H1 (cell line): Measurements from ENCODE around the gene MTCH1. TPM values are rescaled to one million over a fixed set of nuclear protein-coding genes. Genes with fewer than 3 reads are reported as not detected.
A peak's percentile ranks its signal among the peaks of the same experiment; 100 is the strongest.

Experiments used
- CTCF ChIA-PET: fragments of 300-600 bp; sonication (Branson Sonifier 250); formaldehyde crosslinking; loops from one replicate; lab custom pipeline; 2021; ENCODE audit not compliant: partially characterized antibody; lab: Charles Lee
- POLR2A ChIA-PET: fragments of 300-600 bp; sonication (Branson Sonifier 250); formaldehyde crosslinking; loops from one replicate; lab custom pipeline; 2021; ENCODE audit warnings: inconsistent platforms; ENCODE audit not compliant: partially characterized antibody; lab: Charles Lee
- DNase-seq, 2 experiments: peaks; one replicate each; pipeline versions ENCODE4 v3.0.0 to v3.0.0-alpha.2; 2010 to 2022; ENCODE audit warnings: low spot score in 2 of 2, low read depth in 1 of 2, mixed read lengths in 1 of 2
- FAIRE-seq: peaks from 2 replicates; lab custom pipeline; 2011; peaks lifted over from hg19 to GRCh38; lab: Jason Lieb, UNC
- H2AFZ ChIP-seq: 2 replicates; pipeline ENCODE4 v1.8.1; 2012; ENCODE audit warnings: low read length, inconsistent platforms
- H2AK5ac ChIP-seq: 2 replicates; pipeline ENCODE4 v1.6.1; 2013; ENCODE audit warnings: low read depth, low read length
- H2BK120ac ChIP-seq: replicated peaks from 2 replicates; pipeline ENCODE3; 2013; ENCODE audit warnings: low read depth, low read length, inconsistent platforms
- H2BK12ac ChIP-seq: 2 replicates; pipeline ENCODE4 v1.6.1; 2013; ENCODE audit warnings: low read depth, low read length
- H2BK15ac ChIP-seq: 2 replicates; pipeline ENCODE4 v1.6.1; 2013; ENCODE audit warnings: low read length
- H2BK20ac ChIP-seq: 2 replicates; pipeline ENCODE4 v1.6.1; 2013; ENCODE audit warnings: low read length
- H2BK5ac ChIP-seq: 2 replicates; pipeline ENCODE4 v1.6.1; 2013; ENCODE audit warnings: low read depth, low read length
- H3K14ac ChIP-seq: 2 replicates; pipeline ENCODE4 v1.6.1; 2013; ENCODE audit warnings: inconsistent platforms; ENCODE audit not compliant: insufficient read length
- H3K18ac ChIP-seq: 2 replicates; pipeline ENCODE4 v1.6.1; 2013; ENCODE audit warnings: low read length; ENCODE audit errors: extremely low read depth
- H3K23ac ChIP-seq: 2 replicates; pipeline ENCODE4 v1.6.1; 2013; ENCODE audit warnings: inconsistent platforms; ENCODE audit not compliant: insufficient read length
- H3K23me2 ChIP-seq: 2 replicates; pipeline ENCODE4 v1.6.1; 2013; ENCODE audit warnings: low read depth, low read length
- H3K27ac ChIP-seq: 2 replicates; pipeline ENCODE4 v1.6.1; 2011; ENCODE audit warnings: low read depth, low read length, inconsistent platforms
- H3K27me3 ChIP-seq, 4 experiments: replicated peaks in 1 of 4; 1 replicate in 1 of 4; 2 replicates in 3 of 4; pipeline versions ENCODE4 v1.6.1 to v1.8.1; 2011 to 2013; ENCODE audit warnings: low read length in 3 of 4, mild to moderate bottlenecking in 3 of 4, inconsistent platforms in 2 of 4, mixed read lengths in 2 of 4, moderate library complexity in 1 of 4; ENCODE audit not compliant: control insufficient read depth in 3 of 4, insufficient read depth in 3 of 4; ENCODE audit errors: extremely low read depth in 1 of 4
- H3K36me3 ChIP-seq, 4 experiments: 2 replicates each; pipeline versions ENCODE4 v1.6.1 to v1.8.1; 2011 to 2013; ENCODE audit warnings: mild to moderate bottlenecking in 4 of 4, low read length in 3 of 4, moderate library complexity in 2 of 4, control low read depth in 1 of 4, inconsistent platforms in 1 of 4; ENCODE audit not compliant: insufficient read depth in 4 of 4, control insufficient read depth in 2 of 4
- H3K4ac ChIP-seq: replicated peaks from 2 replicates; pipeline ENCODE3; 2013; ENCODE audit warnings: low read length, low read depth, mixed read lengths, inconsistent platforms; ENCODE audit not compliant: insufficient read length
- H3K4me1 ChIP-seq, 4 experiments: replicated peaks in 1 of 4; 1 replicate in 1 of 4; 2 replicates in 3 of 4; pipeline versions ENCODE4 v1.6.1 to v1.8.1; 2011 to 2013; ENCODE audit warnings: low read length in 3 of 4, inconsistent platforms in 2 of 4, mixed read lengths in 1 of 4; ENCODE audit not compliant: insufficient read depth in 4 of 4, control insufficient read depth in 3 of 4
- H3K4me2 ChIP-seq, 2 experiments: 2 replicates each; pipeline versions ENCODE4 v1.6.1 to v1.8.1; 2011 to 2013; ENCODE audit warnings: low read depth in 2 of 2, low read length in 2 of 2, control low read depth in 1 of 2, inconsistent platforms in 1 of 2, mild to moderate bottlenecking in 1 of 2; ENCODE audit not compliant: insufficient read depth in 1 of 2
- H3K4me3 ChIP-seq, 4 experiments: fragments of 200-600, 300-600 bp in 1 of 4; sonication (generic), shearing (Covaris generic), sonication (Bioruptor Twin) in 1 of 4; 2 replicates each; pipeline versions ENCODE4 v1.5.1 to v1.8.1; 2011 to 2016; ENCODE audit warnings: low read length in 4 of 4, low read depth in 3 of 4, control low read depth in 2 of 4, inconsistent platforms in 2 of 4, mild to moderate bottlenecking in 2 of 4, mixed read lengths in 1 of 4, moderate library complexity in 1 of 4; ENCODE audit not compliant: insufficient read depth in 2 of 4; ENCODE audit errors: extremely low read depth in 1 of 4
- H3K56ac ChIP-seq: replicated peaks from 2 replicates; pipeline ENCODE3; 2013; ENCODE audit warnings: low read depth, mild to moderate bottlenecking, mixed read lengths, low read length, inconsistent platforms; ENCODE audit not compliant: insufficient read length
- H3K79me1 ChIP-seq: 2 replicates; pipeline ENCODE4 v1.6.1; 2013; ENCODE audit warnings: low read depth, low read length, control low read depth
- H3K79me2 ChIP-seq, 2 experiments: 2 replicates each; pipeline versions ENCODE4 v1.6.1 to v1.8.1; 2012 to 2013; ENCODE audit warnings: low read length in 2 of 2, mild to moderate bottlenecking in 2 of 2, inconsistent platforms in 1 of 2; ENCODE audit not compliant: insufficient read depth in 2 of 2, control insufficient read depth in 1 of 2
- H3K9ac ChIP-seq, 4 experiments: replicated peaks in 1 of 4; 1 replicate in 1 of 4; 2 replicates in 3 of 4; pipeline versions ENCODE4 v1.6.1 to v1.8.1; 2011 to 2013; ENCODE audit warnings: low read depth in 3 of 4, low read length in 3 of 4, control low read depth in 2 of 4, mild to moderate bottlenecking in 2 of 4, moderate library complexity in 2 of 4, inconsistent platforms in 1 of 4; ENCODE audit errors: extremely low read depth in 1 of 4
- H3K9me3 ChIP-seq, 2 experiments: 2 replicates each; pipeline versions ENCODE4 v1.6.1 to v1.8.1; 2012 to 2013; ENCODE audit warnings: mild to moderate bottlenecking in 2 of 2, moderate library complexity in 2 of 2, control low read depth in 1 of 2, inconsistent platforms in 1 of 2, low read depth in 1 of 2, low read length in 1 of 2, mixed read lengths in 1 of 2; ENCODE audit not compliant: insufficient read depth in 2 of 2
- H4K20me1 ChIP-seq, 2 experiments: replicated peaks in 1 of 2; 2 replicates each; pipeline versions ENCODE3 to v1.8.1; 2011 to 2013; ENCODE audit warnings: inconsistent platforms in 2 of 2, low read length in 2 of 2, mild to moderate bottlenecking in 1 of 2; ENCODE audit not compliant: insufficient read depth in 2 of 2, control insufficient read depth in 1 of 2
- H4K5ac ChIP-seq: 2 replicates; pipeline ENCODE4 v1.6.1; 2013; ENCODE audit warnings: low read length, low read depth, mixed read lengths, inconsistent platforms; ENCODE audit not compliant: insufficient read length
- H4K8ac ChIP-seq: 2 replicates; pipeline ENCODE4 v1.8.0; 2013; ENCODE audit warnings: mild to moderate bottlenecking, moderate library complexity, low read length, inconsistent platforms; ENCODE audit not compliant: insufficient read depth; ENCODE audit errors: extremely low read depth
- H4K91ac ChIP-seq: replicated peaks from 2 replicates; pipeline ENCODE3; 2013; ENCODE audit warnings: low read length, mixed read lengths, inconsistent platforms; ENCODE audit not compliant: insufficient read length
- ATF2 ChIP-seq: IDR thresholded peaks from 2 replicates; pipeline ENCODE4 v1.6.1; 2012; ENCODE audit warnings: low read length, inconsistent platforms
- BCL11A ChIP-seq, 2 experiments: IDR thresholded peaks; one replicate each; pipeline ENCODE4 v1.6.1; 2011; ENCODE audit warnings: low read depth in 2 of 2, low read length in 2 of 2, mild to moderate bottlenecking in 2 of 2
- CHD2 ChIP-seq: IDR thresholded peaks from 2 replicates; pipeline ENCODE4 v1.6.1; 2012; ENCODE audit warnings: low read length, improper control_type of control experiment
- CTBP2 ChIP-seq: IDR thresholded peaks from 2 replicates; pipeline ENCODE4 v1.7.0; 2011; ENCODE audit warnings: borderline replicate concordance, mild to moderate bottlenecking, moderate library complexity, mixed read lengths, low read length; ENCODE audit not compliant: insufficient read depth, insufficient read length
- KDM1A ChIP-seq: fragments of 200-600, 300-600 bp; sonication (generic); IDR thresholded peaks from 2 replicates; pipeline ENCODE4 v1.7.1; 2016; ENCODE audit warnings: mild to moderate bottlenecking, low read length, borderline replicate concordance
- MAX ChIP-seq: IDR thresholded peaks from 2 replicates; pipeline ENCODE4 v1.6.1; 2012; ENCODE audit warnings: inconsistent platforms
- PHF8 ChIP-seq: fragments of 200-600 bp; sonication (generic); conservative IDR thresholded peaks from 2 replicates; pipeline ENCODE4 v1.7.1; 2012; ENCODE audit warnings: low read depth, mild to moderate bottlenecking, inconsistent platforms, low read length, moderate library complexity
- TAF1 ChIP-seq: IDR thresholded peaks from 2 replicates; pipeline ENCODE4 v1.6.1; 2011; ENCODE audit warnings: mild to moderate bottlenecking, low read depth, low read length
- TEAD4 ChIP-seq: IDR thresholded peaks from 2 replicates; pipeline ENCODE4 v1.6.1; 2012; ENCODE audit warnings: low read depth, low read length, inconsistent platforms, mixed read lengths
- WGBS, 2 experiments: shearing (Covaris generic) in 1 of 2; methylation state at CpG; one replicate each; pipeline versions ENCODE4 v1.1.6 to v1.1.7; 2013 to 2015; ENCODE audit warnings: low lambda C conversion rate in 2 of 2, mixed read lengths in 2 of 2, inconsistent platforms in 1 of 2, low coverage in 1 of 2, missing lambda C conversion rate in 1 of 2; ENCODE audit not compliant: insufficient replicate concordance in 2 of 2, insufficient coverage in 1 of 2, insufficient read length in 1 of 2; ENCODE audit errors: extremely low coverage in 1 of 2, missing lambda C conversion rate in 1 of 2; 5-methylcytosine and 5-hydroxymethylcytosine counted together
- polyA plus RNA-seq, 7 experiments: library from polyadenylated mRNA; depleted of rRNA in 3 of 7; stranded (reverse) in 5 of 7; unstranded in 2 of 7; fragments of >200 nt in 5 of 7; fragments of 200-250 nt in 2 of 7; gene quantifications; 1 replicate in 5 of 7; 2 replicates in 1 of 7; 4 replicates in 1 of 7; pipeline versions ENCODE4 v1.2.1 to v1.2.3, GENCODE V29; 2011 to 2013; ENCODE audit warnings: missing spikeins in 2 of 7, mixed read lengths in 2 of 7
- total RNA-seq: library from RNA; stranded (reverse); fragmentation: NEBNext Ultra II Directional; extraction: Animal tissue kit (Norgen Biotek cat#: 25700); gene quantifications from 2 replicates; pipeline ENCODE4 v1.2.1, GENCODE V29; 2021

MTCH1 gene
- total and polyA plus RNA-seq, 2 of the 8 experiments (the other 6 are each of a cell fraction or from before 2014, with no cell fraction given), result 169 to 214 TPM

DNA sequence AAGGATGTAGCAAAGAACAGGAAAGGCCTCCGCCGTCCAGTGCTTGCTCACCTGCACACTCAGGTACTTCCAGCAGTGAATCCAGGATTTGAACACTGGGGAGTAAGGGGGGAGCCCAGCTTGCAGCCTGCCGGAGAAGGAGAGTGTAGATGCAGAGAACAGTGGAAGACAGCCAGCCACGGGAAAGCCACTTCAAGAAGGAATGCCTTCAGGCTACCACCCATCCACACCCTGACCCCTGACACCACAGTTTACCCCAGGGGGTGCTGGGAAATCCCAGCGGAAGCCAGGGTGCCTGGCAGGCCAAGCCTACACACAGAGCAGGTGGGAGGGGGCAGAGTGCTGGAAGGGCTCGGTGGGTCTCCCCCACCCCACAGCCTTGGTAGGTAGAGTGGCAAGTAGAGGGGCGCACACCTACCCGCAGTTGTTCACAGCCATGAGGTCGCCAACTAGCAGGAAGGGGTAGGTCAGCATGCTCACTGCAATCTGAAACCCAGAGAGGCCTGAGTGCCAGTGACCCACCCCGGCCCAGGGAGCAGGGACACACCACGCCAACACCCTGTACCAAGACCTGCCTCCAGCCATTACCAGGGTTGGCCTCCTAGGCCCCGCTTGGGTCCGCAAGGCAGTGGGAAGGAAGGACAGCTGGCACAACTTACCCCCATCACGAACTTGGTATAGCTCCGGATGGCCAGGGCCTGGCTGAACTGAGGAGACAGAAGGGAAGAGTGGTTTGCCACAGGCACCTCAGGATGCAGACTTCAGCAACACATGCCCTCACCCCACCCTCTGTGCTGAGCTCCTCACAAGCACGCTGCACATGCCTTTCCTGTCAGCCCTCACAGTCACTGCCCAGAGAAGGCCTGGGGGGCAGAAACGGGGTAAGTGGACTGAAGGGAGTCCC, 15.8 kb downstream of the MTCH1 start:
- WGBS, 2 experiments, result 96% methylated on average over 17 of the region's 17 CpGs; no CpG with 5 or more reads in 1 of the 2 experiments
- Histone ChIP-seq H3K79me2 (no peaks in the 10 kb centered on the region), H3K18ac (no peak overlapping the region), H3K9ac (no peak overlapping the region), H3K14ac (no peak overlapping the region), H2BK5ac (0 out of 2 replicates have a peak overlapping the region, but pooled peaks have one; percentile 72), H3K36me3 (peaks cover 42 to 75% (median 69%) of the 10 kb centered on the region in 4 experiments), H4K20me1 (peaks cover 3 to 6% of the 10 kb centered on the region in 2 experiments), H3K79me1 (no peaks in the 10 kb centered on the region; the same call in 1 of the 2 replicates), H3K23me2 (no peaks in the 10 kb centered on the region), H3K9me3 (no peaks in the 10 kb centered on the region), H2AK5ac (no peak overlapping the region), H2BK120ac (no peak overlapping the region), H3K27ac (peak overlapping the region; percentile 66; the same call in 1 of the 2 replicates), H4K5ac (no peak overlapping the region), H3K4ac (no peak overlapping the region), H3K4me1 (no peaks in the 10 kb centered on the region), H3K56ac (no peak overlapping the region), H3K4me2 (no peak overlapping the region), H3K27me3 (no peaks in the 10 kb centered on the region), H4K91ac (no peak overlapping the region), H2BK20ac (no peak overlapping the region), H2BK12ac (no peak overlapping the region), H4K8ac (0 out of 2 replicates have a peak overlapping the region, but pooled peaks have one; percentile 37), H2AFZ (no peak overlapping the region), H3K23ac (no peak overlapping the region), H3K4me3 (no peak overlapping the region), H2BK15ac (no peak overlapping the region)
- DNase-seq (no peak), FAIRE-seq (no peak)
- POLR2A ChIA-PET, result interaction anchor here (0.5 to 1.7 kb wide), 4 partner anchors 11 to 41 kb away, joined by 3 to 4 read pairs (median 4); no protein-coding TSS in a partner anchor
- no peak for TF ChIP-seq CTBP2
- TF ChIP-seq TAF1, result no peak
- TF ChIP-seq TEAD4, result no peak
- TF ChIP-seq MAX, result no peak
- no peak for TF ChIP-seq CHD2
- TF ChIP-seq PHF8, result no peak
- TF ChIP-seq KDM1A, result no peak
- no peak for TF ChIP-seq ATF2
- TF ChIP-seq BCL11A (IDR thresholded peaks at IDR 0.05; ENCODE audit: low read depth in 2 of 2, low read length in 2 of 2), result no peak
- CTCF ChIA-PET, result interaction anchor here (0.5 to 3.1 kb wide), 9 partner anchors 8 to 521 kb away, joined by 3 to 12 read pairs (median 3); no protein-coding TSS in a partner anchor
